Rectal smooth muscle tissue (tissue), 1 donor: Measurements from ENCODE around the gene TAF4.

ENCODE experiments used
- H3K27ac ChIP-seq: one replicate; pipeline ENCODE4 v1.7.0; 2013; ENCODE audit warnings: low read depth, low read length, inconsistent platforms
- H3K27me3 ChIP-seq: one replicate; pipeline ENCODE4 v1.7.0; 2013; ENCODE audit warnings: low read length; ENCODE audit not compliant: control insufficient read depth, insufficient read depth
- H3K36me3 ChIP-seq: one replicate; pipeline ENCODE4 v1.7.0; 2013; ENCODE audit warnings: low read length; ENCODE audit not compliant: control insufficient read depth, insufficient read depth
- H3K4me1 ChIP-seq: one replicate; pipeline ENCODE4 v1.7.0; 2013; ENCODE audit warnings: low read length; ENCODE audit not compliant: control insufficient read depth, insufficient read depth
- H3K4me3 ChIP-seq: one replicate; pipeline ENCODE4 v1.7.0; 2013; ENCODE audit warnings: low read length
- H3K9ac ChIP-seq: one replicate; pipeline ENCODE4 v1.7.0; 2013; ENCODE audit warnings: low read length

The TAF4 gene

DNA sequence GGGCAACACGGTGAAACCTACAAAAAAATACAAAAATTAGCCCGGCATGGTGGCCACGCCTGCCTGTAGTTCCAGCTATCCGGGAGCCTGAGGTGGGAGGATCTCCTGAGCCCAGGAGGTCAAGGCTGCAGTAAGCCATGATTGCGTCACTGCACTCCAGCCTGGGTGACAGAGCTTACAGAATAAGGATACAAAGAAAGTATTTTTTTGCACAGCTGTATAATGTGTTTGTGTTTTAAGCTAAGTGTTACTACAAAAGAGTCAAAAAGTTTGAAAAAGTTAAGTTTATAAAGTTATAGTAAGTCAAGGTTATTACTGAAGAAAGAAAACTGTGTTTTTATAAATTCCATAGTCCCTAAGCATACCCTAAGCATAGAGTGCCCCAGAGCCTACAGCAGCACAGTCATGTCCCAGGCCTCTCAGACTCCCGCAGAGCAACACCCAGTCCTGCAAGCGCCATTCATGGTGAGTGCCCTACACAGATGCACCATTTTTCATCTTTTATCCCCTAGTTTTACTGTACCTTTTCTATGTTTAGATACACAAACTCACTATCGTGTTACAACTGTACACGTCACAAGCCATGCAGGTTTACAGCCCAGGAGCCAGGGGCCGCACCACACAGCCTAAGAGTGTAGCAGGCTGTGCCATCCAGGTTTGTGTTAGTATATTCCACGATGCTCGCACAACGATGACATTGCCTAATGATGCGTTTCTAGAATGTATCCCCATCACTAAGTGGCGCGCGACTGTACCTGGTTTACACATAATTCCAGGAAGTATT lies 22.4 kb downstream of the TAF4 start:
- H3K4me3 ChIP-seq: no peak overlapping the region
- no peaks in the 10 kb centered on the region for H3K4me1 ChIP-seq
- H3K9ac ChIP-seq: no peak overlapping the region
- H3K36me3 ChIP-seq: no peaks in the 10 kb centered on the region
- H3K27me3 ChIP-seq: no peaks in the 10 kb centered on the region
- H3K27ac ChIP-seq: no peak overlapping the region

DNA sequence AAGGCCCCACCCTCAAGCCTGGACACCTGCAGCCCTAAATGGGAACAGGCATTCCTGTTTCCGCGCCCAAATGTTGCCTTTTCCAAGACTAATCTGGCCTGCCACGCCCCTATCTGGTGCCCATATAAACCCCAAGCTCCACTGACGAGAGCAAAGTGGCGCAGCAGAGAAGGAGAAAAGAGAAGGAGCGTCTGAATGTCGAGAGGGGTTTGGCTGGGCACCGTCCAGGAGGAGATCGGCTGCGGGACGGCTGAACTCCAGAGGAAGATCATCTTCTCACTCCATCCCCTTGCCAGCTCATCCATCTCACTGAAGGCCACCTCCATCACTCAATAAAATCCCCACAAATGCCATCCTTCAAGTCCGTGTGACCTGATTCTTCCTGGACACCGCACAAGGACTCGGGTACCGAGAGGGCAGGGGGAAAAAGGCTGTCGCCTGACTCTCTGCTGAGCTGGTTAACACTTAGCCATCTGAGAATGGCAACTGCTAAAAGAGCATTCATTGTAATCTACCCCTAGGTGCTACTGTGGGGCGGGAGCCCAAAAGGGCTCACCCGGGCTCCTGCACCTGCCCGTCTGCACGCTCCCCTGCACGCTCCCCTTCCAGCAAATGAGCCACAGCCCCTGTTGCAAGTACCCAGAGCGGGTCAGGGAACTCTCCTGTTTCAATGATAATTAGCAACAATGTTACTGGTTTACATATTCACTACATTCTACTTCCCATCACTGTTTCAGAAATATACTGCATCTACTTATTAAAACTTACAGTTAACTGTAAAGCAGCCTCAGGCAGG lies 23.5 kb downstream of the TAF4 start:
- Histone ChIP-seq H3K4me1 (no peaks in the 10 kb centered on the region), H3K27me3 (no peaks in the 10 kb centered on the region), H3K9ac (no peak overlapping the region), H3K27ac (no peak overlapping the region), H3K4me3 (no peak overlapping the region), H3K36me3 (no peaks in the 10 kb centered on the region)

- H3K27ac ChIP-seq: no peak overlapping the region
- H3K4me1 ChIP-seq: no peaks in the 10 kb centered on the region
- H3K9ac ChIP-seq: no peak overlapping the region
- H3K27me3 ChIP-seq: no peaks in the 10 kb centered on the region
- H3K36me3 ChIP-seq: no peaks in the 10 kb centered on the region
- H3K4me3 ChIP-seq: no peak overlapping the region
These were observed 24.7 kb downstream of the TAF4 start for GRCh38 chr20:62040933-62041332.

DNA sequence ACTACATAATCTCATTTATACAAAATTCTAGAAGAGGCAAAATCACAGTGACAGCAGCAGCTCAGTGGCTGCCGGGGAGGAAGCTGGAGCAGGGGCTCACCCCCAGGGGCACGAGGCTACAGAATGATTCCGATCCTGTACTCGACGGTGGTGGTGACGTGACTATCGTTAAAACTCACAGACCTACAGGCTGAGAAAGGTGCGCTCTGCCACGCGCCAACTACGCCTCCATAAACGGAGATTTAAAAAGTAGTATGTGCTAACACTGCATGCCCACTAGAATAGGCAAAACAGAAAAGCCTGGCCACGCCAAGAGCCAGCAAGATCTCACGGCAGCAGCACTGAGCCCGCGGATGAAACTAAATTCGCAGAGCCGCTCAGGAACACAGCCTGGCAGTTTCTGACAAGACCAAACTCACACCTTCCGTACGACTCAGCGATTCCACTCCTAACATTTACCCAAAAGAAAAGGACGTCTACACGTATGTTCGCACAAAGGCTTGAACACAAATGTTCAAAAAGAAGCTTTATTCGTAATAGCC lies 25.2 kb downstream of the TAF4 start:
- Histone ChIP-seq H3K27ac (no peak overlapping the region), H3K4me3 (no peak overlapping the region), H3K9ac (no peak overlapping the region), H3K27me3 (no peaks in the 10 kb centered on the region), H3K36me3 (no peaks in the 10 kb centered on the region), H3K4me1 (no peaks in the 10 kb centered on the region)

DNA sequence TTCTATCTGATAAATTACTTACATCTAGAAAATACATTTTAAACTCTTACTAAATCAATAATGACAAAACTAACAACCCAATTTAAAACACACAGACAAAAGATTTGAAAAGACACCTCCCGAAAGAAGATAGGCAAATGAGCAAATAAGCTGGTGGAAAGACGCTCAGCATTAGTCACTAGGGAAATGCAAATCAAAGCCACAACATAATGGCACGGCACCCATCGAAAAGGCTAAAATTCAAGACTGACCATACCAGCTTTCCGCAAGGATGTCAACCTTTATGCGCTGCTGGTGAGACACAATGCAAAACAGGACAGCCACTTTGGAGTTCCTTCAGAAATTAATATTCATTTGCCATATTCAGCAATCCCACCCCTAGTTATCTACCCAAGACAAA lies 25.9 kb downstream of the TAF4 start:
- H3K9ac ChIP-seq: no peak overlapping the region
- H3K4me1 ChIP-seq: no peaks in the 10 kb centered on the region
- H3K27ac ChIP-seq: no peak overlapping the region
- H3K36me3 ChIP-seq: no peaks in the 10 kb centered on the region
- H3K27me3 ChIP-seq: no peaks in the 10 kb centered on the region
- H3K4me3 ChIP-seq: no peak overlapping the region

- Histone ChIP-seq H3K4me1 (no peaks in the 10 kb centered on the region), H3K27me3 (no peaks in the 10 kb centered on the region), H3K27ac (no peak overlapping the region), H3K4me3 (no peak overlapping the region), H3K36me3 (no peaks in the 10 kb centered on the region), H3K9ac (no peak overlapping the region)
These were observed 32.9 kb downstream of the TAF4 start for GRCh38 chr20:62032609-62033368.

GRCh38 chr20:62031462-62032092 lies 34.1 kb downstream of the TAF4 start:
- Histone ChIP-seq H3K4me1 (peaks cover 5% of the 10 kb centered on the region), H3K4me3 (no peak overlapping the region), H3K27me3 (no peaks in the 10 kb centered on the region), H3K36me3 (no peaks in the 10 kb centered on the region), H3K9ac (no peak overlapping the region), H3K27ac (no peak overlapping the region)

DNA sequence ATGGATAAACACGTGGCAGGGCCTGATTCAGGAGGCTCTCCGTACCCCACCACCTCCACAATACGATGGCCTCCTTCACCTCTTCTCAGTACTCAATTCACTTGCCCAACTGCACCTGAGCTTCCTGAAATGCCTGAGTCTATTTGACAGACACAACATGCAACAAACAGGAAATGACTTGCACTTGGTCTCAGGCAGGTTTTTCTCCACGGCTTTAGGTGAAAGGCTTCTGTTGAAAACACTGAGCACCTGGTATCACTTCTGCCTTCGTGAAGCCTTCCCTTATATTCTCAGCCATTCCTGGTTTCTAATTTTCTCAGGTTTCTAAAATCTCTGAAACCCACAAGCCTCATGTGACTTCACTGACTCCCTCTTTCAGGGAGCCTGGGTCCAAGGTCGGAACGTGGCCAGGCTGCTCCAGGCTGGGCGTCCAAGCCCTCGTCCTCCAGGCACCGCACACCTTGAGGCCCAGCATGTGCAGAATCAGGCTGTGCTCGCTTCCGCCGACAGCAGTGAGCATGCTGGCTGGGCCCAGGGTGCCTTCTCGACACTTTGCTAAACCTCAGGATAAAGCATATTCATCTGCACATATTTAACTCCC lies 34.7 kb downstream of the TAF4 start:
- H3K27me3 ChIP-seq: no peaks in the 10 kb centered on the region
- H3K27ac ChIP-seq: no peak overlapping the region
- peaks cover 11% of the 10 kb centered on the region for H3K4me1 ChIP-seq
- no peaks in the 10 kb centered on the region for H3K36me3 ChIP-seq
- no peak overlapping the region for H3K9ac ChIP-seq
- H3K4me3 ChIP-seq: no peak overlapping the region

DNA sequence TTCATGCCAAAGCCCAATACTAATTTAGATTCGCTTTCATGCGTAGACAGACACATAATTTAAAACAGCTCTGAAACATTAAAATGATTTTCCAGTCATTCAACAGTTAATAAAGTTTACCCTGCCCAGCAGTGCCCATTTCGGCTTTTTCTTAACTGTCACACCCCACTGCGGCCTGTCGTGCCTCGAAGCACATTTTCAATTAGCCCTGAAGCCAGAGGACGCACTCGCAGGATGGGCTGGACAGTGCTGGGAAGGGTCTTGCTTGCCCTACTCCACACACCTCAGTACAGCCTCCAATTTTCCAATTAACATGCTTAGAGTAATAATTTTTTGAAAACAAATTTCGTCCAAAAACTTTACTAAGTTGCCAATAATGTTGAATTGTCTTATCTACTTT lies 35.3 kb downstream of the TAF4 start:
- no peak overlapping the region for H3K4me3 ChIP-seq
- H3K27me3 ChIP-seq: no peaks in the 10 kb centered on the region
- no peak overlapping the region for H3K27ac ChIP-seq
- peaks cover 14% of the 10 kb centered on the region for H3K4me1 ChIP-seq
- H3K36me3 ChIP-seq: no peaks in the 10 kb centered on the region
- H3K9ac ChIP-seq: no peak overlapping the region

- H3K27ac ChIP-seq: no peak overlapping the region
- H3K4me3 ChIP-seq: no peak overlapping the region
- no peak overlapping the region for H3K9ac ChIP-seq
- H3K27me3 ChIP-seq: no peaks in the 10 kb centered on the region
- peaks cover 14% of the 10 kb centered on the region for H3K4me1 ChIP-seq
- no peaks in the 10 kb centered on the region for H3K36me3 ChIP-seq
These were observed 35.7 kb downstream of the TAF4 start for GRCh38 chr20:62029949-62030348.

DNA sequence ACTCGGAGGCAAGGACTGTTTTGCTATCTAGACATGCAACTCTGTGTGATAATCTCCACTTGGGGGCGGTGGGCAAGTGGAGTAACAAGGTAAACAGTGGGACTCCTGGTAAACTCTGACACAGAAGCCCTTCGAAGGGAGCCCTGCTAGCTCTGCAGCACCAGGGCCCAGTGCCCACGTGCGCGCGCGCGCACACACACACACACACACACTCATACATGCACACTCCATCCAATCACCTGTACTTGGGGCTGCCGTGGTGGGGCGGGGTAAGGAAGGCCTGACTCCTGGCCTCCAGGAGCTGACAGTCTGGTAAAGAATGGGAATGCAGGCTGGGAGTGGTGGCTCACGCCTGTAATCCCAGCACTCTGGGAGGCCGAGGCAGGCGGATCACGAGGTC lies 36.4 kb downstream of the TAF4 start:
- Histone ChIP-seq H3K4me3 (no peak overlapping the region), H3K27me3 (no peaks in the 10 kb centered on the region), H3K36me3 (no peaks in the 10 kb centered on the region), H3K9ac (no peak overlapping the region), H3K4me1 (peaks cover 14% of the 10 kb centered on the region), H3K27ac (no peak overlapping the region)
